HG02642 (cell line): ENCODE measurements around the gene PAIP2.
"Not testable (repeated sequence)": the region's sequence is repeated elsewhere in the genome, so short reads cannot be mapped to it uniquely, and the experiment has no call there.

Experiments
- ATAC-seq: cut with Tn5 transposase; IDR thresholded peaks from one replicate; pipeline ENCODE4 v1.9.1; 2021; ENCODE audit warnings: mild to moderate bottlenecking; ENCODE audit not compliant: unreplicated experiment, poor library complexity

Gene PAIP2

GRCh38 chr5:139314276-139314675, 27.4 kb upstream of the PAIP2 start:
- ATAC-seq = no peak

DNA sequence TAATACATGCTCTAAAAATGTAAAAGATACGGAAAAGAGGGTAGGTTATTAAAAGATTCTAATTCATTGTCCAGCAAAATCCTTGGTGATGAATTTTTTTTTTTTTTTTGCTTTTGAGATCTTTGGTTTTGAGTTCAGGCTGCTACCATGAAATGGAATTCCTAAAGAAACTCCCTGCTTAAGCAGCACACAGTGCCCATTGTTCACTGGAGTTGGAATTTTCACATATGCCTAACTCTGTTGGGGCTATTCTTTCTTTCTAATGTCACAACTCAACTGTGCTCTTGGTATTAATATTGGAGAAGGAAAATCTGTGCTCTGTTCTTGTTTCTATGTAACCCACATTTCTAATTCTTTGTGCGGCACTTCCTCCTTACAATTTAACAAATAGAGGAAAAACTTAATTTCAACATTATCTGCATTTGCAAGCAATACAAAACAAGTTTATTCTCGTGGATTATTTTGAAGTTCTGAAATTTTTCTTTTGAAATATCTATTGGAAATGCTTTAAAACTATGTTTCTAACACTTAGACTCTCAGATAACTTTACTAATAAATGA, 26.5 kb upstream of the PAIP2 start:
- ATAC-seq = no peak

GRCh38 chr5:139335811-139336210, 5.8 kb upstream of the PAIP2 start:
- no peak for ATAC-seq

GRCh38 chr5:139340051-139340450, 1.6 kb upstream of the PAIP2 start:
- no peak for ATAC-seq

GRCh38 chr5:139341187-139341688, 416 bp upstream of the PAIP2 start:
- ATAC-seq = no peak

GRCh38 chr5:139342423-139342723, 719 bp downstream of the PAIP2 start:
- ATAC-seq = peak; percentile 51

DNA sequence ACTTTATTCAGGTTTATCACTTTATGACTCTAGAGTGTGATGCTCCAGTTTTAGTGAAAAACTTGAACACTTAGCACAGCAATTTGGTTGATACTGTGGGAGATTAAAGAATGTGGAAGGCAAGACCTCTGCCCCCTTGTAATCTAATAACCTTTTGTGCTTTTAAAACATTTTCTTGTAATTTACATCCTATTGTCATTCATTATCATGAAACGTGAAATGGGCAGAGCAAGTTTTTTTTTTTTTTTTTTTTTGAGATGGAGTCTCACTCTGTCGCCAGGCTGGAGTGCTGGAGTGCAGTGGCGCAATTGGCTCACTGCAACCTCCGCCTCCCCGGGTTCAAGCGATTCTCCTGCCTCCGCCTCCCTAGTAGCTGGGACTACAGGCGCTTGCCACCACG, 1.8 kb downstream of the PAIP2 start:
- ATAC-seq = no peak

DNA sequence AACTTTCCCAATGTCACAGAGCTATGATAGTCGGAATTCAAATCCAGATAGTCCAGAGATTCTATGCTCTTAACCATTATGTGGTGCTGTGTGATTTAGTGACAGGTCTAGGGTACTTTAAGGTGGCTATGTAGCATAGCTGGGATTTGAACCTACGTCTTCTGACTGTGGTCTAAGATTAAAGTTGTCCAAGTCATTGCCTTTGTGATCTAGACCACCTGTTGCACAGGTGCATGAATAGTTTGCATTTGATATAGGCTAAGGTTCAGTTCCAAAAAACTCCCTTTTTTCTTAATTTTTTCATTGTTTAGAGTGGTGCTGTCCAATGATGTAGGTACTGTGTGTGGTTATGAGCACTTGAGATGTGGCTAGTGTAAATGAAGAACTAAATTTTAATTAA, 2.5 kb downstream of the PAIP2 start:
- no peak for ATAC-seq

- ATAC-seq = not testable (repeated sequence)
These were observed 3.8 kb downstream of the PAIP2 start for GRCh38 chr5:139345442-139345841.

DNA sequence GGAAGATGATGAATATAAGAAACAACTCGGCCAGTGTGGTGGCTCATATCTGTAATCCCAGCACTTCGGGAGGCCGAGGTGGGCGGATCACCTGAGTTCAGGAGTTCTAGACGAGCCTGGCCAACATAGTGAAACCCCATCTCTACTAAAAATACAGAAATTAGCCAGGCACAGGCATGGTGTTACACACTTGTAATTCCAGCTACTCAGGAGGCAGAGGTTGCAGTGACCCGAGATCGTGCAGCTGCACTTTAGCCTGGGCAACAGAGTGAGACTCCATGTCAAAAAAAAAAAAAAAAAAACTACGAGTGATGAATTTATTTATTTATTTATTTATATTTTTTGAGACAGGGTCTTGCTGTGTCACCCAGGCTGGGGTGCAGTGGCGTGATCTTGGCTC, 6.2 kb downstream of the PAIP2 start:
- ATAC-seq = not testable (repeated sequence)

DNA sequence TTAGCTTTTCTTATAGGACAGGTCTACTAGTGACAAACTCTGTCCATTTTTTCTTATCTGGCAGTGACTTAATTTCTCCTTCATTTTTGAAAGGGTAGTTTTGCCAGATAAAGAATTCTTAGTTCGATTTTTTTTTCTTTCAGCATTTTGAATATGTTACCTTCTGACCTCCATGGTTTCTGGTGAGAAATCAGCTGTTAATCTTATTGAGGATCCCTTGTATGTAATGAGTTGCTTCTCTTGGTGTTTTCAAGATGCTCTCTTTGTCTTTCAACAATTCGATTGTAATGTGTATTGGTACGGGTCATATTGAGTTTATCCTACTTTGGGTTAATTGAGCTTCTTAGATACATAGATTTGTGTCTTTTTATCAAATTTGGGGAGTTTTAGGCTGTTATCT, 12.5 kb downstream of the PAIP2 start:
- no peak for ATAC-seq

GRCh38 chr5:139355900-139356299, 14.2 kb downstream of the PAIP2 start:
- not testable (repeated sequence) for ATAC-seq

DNA sequence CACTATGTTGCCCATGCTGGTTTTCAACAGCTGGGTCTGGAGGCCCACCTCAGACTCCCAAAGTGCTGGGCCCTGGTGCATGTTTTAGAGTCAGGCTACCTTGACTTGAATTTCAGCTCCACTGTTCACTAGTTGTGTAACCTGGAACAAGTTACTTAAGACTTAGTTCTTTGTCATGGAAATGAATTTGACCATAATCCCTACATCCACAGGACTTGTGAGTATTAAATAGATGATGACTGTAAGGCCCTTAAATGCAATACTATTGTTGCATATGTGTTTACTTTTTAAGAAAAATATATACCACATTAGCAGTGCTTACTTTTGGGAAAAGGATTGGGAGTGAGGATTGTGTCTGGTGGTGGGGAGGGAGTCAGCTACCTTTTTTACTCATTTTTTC, 16.4 kb downstream of the PAIP2 start:
- no peak for ATAC-seq

DNA sequence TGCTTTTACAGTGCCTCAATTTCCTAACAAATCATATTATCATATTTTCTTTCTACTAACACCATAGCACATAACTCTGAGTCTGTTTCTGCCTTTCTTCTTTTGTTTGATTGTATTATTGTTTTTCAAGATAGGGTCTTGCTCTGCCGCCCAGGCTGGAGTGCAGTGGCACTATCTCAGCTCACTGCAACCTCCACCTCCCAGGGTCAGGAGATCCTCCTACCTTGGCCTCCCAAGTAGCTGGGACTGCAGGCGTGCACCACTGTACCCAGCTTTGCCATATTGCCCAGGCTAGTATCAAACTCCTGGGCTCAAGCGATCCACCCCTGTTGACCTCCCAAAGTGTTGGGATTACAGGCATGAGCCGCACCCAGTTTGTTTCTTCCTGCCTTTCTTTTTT, 18.7 kb downstream of the PAIP2 start:
- no peak for ATAC-seq

DNA sequence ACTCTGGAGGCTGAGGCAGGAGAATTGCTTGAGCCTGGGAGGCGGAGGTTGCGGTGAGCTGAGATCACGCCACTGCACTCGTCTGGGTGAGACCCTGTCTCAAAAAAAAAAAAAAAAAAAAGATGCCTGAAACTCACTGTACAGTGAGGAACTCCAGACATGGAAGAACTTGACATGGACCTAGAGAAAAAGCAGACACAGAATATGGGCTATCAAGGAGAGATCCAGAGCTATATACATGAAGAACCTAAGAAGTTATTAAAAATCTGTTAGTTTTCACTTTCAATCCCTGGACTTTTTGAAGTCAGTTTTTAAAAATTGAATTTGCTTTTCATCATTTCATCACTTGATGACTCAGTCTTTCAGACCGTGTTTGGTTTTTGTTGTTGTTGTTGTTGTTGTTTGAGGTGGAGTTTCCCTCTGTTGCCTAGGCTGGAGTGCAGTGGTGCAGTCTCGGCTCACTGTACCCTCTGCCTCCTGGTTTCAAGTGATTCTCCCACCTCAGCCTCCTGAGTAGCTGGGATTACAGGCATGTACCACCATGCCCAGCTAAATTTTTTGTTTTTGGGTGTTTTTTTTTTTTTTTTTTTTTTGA, 20.3 kb downstream of the PAIP2 start:
- no peak for ATAC-seq

- no peak for ATAC-seq
These were observed 22.3 kb downstream of the PAIP2 start for GRCh38 chr5:139363937-139364336.

DNA sequence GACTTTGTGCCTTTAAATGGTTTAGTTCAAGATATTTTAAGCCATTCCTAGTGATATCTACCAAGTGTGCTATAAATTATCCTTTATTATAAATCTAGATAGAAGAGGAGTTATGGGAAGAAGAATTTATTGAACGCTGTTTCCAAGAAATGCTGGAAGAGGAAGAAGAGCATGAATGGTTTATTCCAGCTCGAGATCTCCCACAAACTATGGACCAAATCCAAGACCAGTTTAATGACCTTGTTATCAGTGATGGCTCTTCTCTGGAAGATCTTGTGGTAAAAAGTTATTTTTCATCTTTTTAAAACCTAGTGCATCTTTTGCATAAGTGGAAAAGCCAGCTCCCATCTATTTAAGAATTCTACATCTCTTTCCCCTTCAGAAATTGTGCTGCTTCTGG, 22.8 kb downstream of the PAIP2 start:
- no peak for ATAC-seq

DNA sequence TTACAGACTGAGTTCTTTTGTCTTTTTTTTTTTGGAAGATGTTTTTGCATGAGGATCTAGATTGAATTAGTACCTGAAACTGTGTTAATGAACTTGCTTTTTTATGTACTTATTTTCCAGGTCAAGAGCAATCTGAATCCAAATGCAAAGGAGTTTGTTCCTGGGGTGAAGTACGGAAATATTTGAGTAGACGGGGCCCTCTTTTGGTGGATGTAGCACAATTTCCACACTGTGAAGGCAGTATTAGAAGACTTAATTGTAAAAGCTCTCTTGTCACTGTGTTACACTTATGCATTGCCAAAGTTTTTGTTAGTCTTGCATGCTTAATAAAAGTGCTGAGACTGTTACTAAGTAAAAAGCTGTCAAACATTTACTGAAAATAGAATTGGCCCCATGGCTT, 27.0 kb downstream of the PAIP2 start:
- no peak for ATAC-seq

DNA sequence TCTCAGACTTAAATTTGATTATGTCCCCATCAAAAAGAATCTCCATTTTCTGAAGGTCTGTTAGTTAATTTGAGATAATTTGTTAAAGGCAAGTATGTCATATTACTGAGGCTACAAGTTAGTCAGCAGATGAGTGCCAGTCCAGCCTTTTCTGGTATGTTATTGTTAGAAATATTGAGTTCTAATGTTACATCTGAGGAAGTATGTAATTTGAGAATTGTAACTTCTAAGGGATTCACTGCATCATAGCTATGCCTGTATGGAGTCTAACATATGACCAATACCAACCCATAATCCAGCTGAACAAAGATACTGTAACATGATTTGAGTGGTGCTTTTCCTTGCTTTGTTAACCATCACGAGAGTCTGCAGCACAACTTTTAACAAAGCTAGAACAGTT, 27.5 kb downstream of the PAIP2 start:
- ATAC-seq = no peak

DNA sequence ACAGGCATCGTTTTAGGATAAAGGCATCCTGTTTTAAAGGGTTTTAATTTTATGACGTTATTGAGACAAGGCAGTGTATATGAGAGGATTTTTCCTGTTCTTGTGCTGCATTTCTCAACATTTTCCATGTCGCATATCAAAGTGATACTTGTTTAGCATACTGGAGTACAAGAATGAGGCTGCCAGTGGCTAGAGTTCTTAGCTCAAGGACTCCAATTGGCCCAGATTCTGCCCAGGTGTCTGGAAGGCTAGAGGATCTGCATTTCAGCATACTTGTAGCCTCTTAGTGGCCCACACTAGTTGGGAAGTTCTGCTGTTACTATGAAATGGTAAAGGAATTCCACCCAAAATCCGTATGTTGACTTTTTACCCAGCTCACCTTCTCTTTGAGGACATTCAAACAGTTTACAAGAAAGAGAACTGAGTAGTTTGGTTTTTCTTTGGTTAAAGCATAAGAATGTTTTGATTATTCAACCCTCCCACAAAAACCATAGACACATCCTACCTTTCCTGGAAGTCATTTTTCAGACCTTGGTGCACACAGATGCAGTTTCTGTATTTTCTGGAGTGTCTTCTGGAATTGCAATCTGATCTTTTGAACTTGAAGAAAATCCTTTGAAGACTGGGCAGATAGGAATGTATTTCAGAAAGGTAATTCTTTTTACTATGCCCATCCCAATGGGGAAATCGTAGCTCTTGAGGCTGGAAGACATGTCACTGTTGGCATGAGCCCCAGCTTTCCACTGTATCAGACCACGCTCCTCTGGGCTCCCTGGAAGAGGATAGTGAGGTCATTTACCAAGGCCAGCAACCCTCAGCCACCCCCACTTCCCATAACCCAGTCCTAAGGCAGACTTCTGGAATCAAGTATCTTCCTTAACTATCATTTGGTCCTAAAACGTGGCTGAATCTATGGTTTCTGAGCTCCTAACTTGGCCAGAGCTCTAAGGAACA, 30.1 kb downstream of the PAIP2 start:
- no peak for ATAC-seq

DNA sequence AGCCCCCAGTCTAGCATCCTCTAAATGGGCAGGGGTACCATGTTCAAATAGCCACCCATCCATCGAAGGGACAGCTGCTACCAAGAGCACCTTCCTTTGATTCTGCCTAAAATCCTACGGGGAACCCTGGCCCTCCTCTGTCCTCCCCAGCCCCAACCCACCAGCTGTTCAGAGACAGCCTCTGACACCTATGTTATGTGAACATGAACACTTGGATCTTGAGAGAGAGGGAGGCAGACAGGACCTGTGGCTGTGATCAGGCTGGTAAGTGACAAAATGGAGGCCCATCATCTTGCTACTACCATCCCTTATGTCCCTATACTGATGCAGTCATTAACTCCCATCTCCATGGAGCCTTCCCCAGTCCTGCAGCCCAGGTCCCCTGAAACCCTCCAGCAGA, 33.3 kb downstream of the PAIP2 start:
- ATAC-seq = no peak

DNA sequence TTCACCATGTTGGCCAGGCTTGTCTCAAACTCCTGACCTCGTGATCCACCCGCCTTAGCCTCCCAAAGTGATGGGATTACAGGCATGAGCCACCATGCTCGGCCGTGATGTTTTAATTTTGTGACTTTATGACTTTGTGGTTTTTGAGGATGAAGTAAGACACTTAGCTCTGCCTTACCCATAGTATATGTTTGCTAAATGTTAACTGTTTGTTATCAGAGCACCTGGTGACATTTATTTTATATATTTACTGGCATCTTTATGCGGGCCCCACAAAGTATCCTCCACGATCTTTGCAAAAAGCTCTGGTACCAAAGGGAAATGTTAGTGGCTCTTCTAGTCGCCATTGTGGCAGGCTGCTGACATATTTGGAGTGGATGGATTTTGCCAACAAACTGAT, 34.7 kb downstream of the PAIP2 start:
- ATAC-seq = no peak
